Measurements from ENCODE around the gene MRPL48. TPM values are rescaled to one million over a fixed set of nuclear protein-coding genes. Genes with fewer than 3 reads are reported as not detected.

MRPL48 gene
- total and polyA plus RNA-seq, 2 donors (not counting 1 experiment from before 2014, with no cell fraction given) = 19.1 to 28.3 TPM

DNA sequence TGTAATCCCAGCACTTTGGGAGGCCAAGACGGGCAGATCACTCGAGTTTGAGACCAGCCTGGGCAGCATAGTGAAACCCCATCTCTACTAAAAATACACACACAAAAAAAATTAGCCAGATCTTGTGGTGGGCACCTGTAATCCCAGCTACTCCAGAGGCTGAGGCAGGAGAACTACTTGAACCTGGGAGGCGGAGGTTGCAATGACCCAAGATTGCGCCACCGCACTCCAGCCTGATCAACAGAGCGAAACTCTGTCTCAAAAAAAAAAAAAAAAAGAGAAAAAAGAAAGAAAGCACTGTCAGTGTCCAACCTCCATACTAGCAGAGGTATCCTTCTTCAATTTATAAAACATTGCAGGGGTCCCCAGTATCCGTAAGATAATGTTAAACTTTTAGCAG, 44.6 kb upstream of the MRPL48 start:
- no peak overlapping the region for H3K4me3 ChIP-seq (ENCODE audit: control extremely low read depth in 1 of 5, extremely low read depth in 1 of 5, insufficient read depth in 1 of 5, low read depth in 2 of 5, low read length in 4 of 5)
- CTCF ChIA-PET = interaction anchor here (0.7 kb wide), 1 partner anchor 296 kb away, joined by 4 read pairs; no protein-coding TSS in a partner anchor
- Mint-ChIP-seq H3K27ac (no peak overlapping the region), H3K4me1 (peaks cover 8% of the 10 kb centered on the region), H3K4me3 (no peak overlapping the region), H3K9me3 (ENCODE audit: insufficient read depth) (no peaks in the 10 kb centered on the region), H3K27me3 (no peaks in the 10 kb centered on the region)
- no peaks in the 10 kb centered on the region for H3K36me3 ChIP-seq (replicated peaks in 1 of 2; ENCODE audit: control extremely low read depth in 1 of 2, control insufficient read depth in 1 of 2, extremely low read depth in 1 of 2, insufficient read depth in 2 of 2, low read length in 1 of 2)
- H3K27me3 ChIP-seq (replicated peaks in 1 of 4; ENCODE audit: control extremely low read depth in 1 of 4, control insufficient read depth in 3 of 4, insufficient read depth in 4 of 4, low read length in 3 of 4) = no peaks in the 10 kb centered on the region
- peaks cover 96% of the 10 kb centered on the region for H3K79me2 ChIP-seq (ENCODE audit: control insufficient read depth, insufficient read depth, low read length)
- H3K4me2 ChIP-seq (replicated peaks; ENCODE audit: low read depth, low read length, poor library complexity, severe bottlenecking) = no peak overlapping the region
- no peak for DNase-seq
- POLR2A ChIA-PET = interaction anchor here (0.7 kb wide), 1 partner anchor 927 kb away, joined by 3 read pairs; no protein-coding TSS in a partner anchor
- no peak overlapping the region for H3K9ac ChIP-seq (ENCODE audit: low read length)
- no peak for TF ChIP-seq EZH2 (IDR thresholded peaks at IDR 0.05; ENCODE audit: borderline replicate concordance, insufficient read depth, low read depth, low read length, poor library complexity, severe bottlenecking)
- TF ChIP-seq, protein P1, sequence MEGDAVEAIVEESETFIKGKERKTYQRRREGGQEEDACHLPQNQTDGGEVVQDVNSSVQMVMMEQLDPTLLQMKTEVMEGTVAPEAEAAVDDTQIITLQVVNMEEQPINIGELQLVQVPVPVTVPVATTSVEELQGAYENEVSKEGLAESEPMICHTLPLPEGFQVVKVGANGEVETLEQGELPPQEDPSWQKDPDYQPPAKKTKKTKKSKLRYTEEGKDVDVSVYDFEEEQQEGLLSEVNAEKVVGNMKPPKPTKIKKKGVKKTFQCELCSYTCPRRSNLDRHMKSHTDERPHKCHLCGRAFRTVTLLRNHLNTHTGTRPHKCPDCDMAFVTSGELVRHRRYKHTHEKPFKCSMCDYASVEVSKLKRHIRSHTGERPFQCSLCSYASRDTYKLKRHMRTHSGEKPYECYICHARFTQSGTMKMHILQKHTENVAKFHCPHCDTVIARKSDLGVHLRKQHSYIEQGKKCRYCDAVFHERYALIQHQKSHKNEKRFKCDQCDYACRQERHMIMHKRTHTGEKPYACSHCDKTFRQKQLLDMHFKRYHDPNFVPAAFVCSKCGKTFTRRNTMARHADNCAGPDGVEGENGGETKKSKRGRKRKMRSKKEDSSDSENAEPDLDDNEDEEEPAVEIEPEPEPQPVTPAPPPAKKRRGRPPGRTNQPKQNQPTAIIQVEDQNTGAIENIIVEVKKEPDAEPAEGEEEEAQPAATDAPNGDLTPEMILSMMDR (IDR thresholded peaks at IDR 0.05) = no peak
- ATAC-seq (ENCODE audit: low read depth) = no peak
- no peak overlapping the region for H2AFZ ChIP-seq (ENCODE audit: insufficient read depth, low read depth, low read length, poor library complexity, severe bottlenecking)
- peaks cover 54% of the 10 kb centered on the region for H4K20me1 ChIP-seq (ENCODE audit: control insufficient read depth, insufficient read depth, low read length, poor library complexity, severe bottlenecking)
- intact Hi-C loops (cut with micrococcal nuclease) = no loop called here
- H3K4me1 ChIP-seq (ENCODE audit: control insufficient read depth in 2 of 2, insufficient read depth in 2 of 2, low read length in 2 of 2) = no peaks in the 10 kb centered on the region
- WGBS (ENCODE audit: insufficient coverage) = 91% methylated on average over 6 of the region's 7 CpGs
- H3K9me3 ChIP-seq (ENCODE audit: control extremely low read depth in 1 of 3, control insufficient read depth in 2 of 3, insufficient read depth in 1 of 3, low read length in 2 of 3) = no peaks in the 10 kb centered on the region
- H3K27ac ChIP-seq (ENCODE audit: low read length in 2 of 2) = no peak overlapping the region

DNA sequence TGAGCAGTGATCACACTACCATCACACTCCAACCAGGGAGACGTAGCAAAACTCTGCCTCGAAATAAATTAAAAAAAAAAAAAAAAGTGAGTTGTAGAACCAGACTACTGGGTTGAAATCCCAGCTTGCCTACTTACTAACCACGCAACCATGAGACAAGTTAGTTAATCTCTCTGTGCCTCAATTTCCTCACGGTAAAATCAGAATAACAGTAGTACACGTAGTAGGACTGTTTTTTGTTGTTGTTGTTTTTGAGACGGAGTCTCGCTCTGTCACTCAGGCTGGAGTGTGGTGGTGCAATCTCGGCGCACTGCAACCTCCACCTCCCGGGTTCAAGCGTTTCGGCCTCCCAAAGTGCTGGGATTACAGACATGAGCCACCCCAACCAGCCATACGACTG, 41.0 kb upstream of the MRPL48 start:
- Histone ChIP-seq H4K20me1 (ENCODE audit: control insufficient read depth, insufficient read depth, low read length, poor library complexity, severe bottlenecking) (peaks cover 69% of the 10 kb centered on the region), H2AFZ (ENCODE audit: insufficient read depth, low read depth, low read length, poor library complexity, severe bottlenecking) (no peak overlapping the region), H3K9ac (ENCODE audit: low read length) (no peak overlapping the region), H3K27me3 (replicated peaks in 1 of 4; ENCODE audit: control extremely low read depth in 1 of 4, control insufficient read depth in 3 of 4, insufficient read depth in 4 of 4, low read length in 3 of 4) (no peaks in the 10 kb centered on the region), H3K27ac (ENCODE audit: low read length in 2 of 2) (no peak overlapping the region), H3K79me2 (ENCODE audit: control insufficient read depth, insufficient read depth, low read length) (peaks cover 97% of the 10 kb centered on the region), H3K4me1 (ENCODE audit: control insufficient read depth in 2 of 2, insufficient read depth in 2 of 2, low read length in 2 of 2) (peaks cover 6% of the 10 kb centered on the region in 2 donors), H3K9me3 (ENCODE audit: control extremely low read depth in 1 of 3, control insufficient read depth in 2 of 3, insufficient read depth in 1 of 3, low read length in 2 of 3) (no peaks in the 10 kb centered on the region), H3K36me3 (replicated peaks in 1 of 2; ENCODE audit: control extremely low read depth in 1 of 2, control insufficient read depth in 1 of 2, extremely low read depth in 1 of 2, insufficient read depth in 2 of 2, low read length in 1 of 2) (no peaks in the 10 kb centered on the region), H3K4me3 (ENCODE audit: control extremely low read depth in 1 of 5, extremely low read depth in 1 of 5, insufficient read depth in 1 of 5, low read depth in 2 of 5, low read length in 4 of 5) (no peak overlapping the region), H3K4me2 (replicated peaks; ENCODE audit: low read depth, low read length, poor library complexity, severe bottlenecking) (no peak overlapping the region)
- CTCF ChIA-PET = no interaction called here
- DNase-seq (no peak), ATAC-seq (ENCODE audit: low read depth) (no peak)
- WGBS (ENCODE audit: insufficient coverage) = no CpG with 5 or more reads among the region's 13 CpGs
- Mint-ChIP-seq H3K4me3 (no peak overlapping the region), H3K27ac (no peak overlapping the region), H3K4me1 (peaks cover 30% of the 10 kb centered on the region), H3K9me3 (ENCODE audit: insufficient read depth) (no peaks in the 10 kb centered on the region), H3K27me3 (no peaks in the 10 kb centered on the region)
- TF ChIP-seq, protein P1 (IDR thresholded peaks at IDR 0.05) = no peak
- TF ChIP-seq EZH2 (IDR thresholded peaks at IDR 0.05; ENCODE audit: borderline replicate concordance, insufficient read depth, low read depth, low read length, poor library complexity, severe bottlenecking) = no peak
- POLR2A ChIA-PET = no interaction called here
- intact Hi-C loops (cut with micrococcal nuclease) = no loop called here
